DOHH2 (cell line): ENCODE data around the gene PCED1B.

ENCODE experiments used
- H3F3A ChIP-seq: fragments of 200-600 bp; sonication (generic), shearing (Covaris generic); 2 replicates; pipeline ENCODE4 v1.6.0; 2016; ENCODE audit warnings: antibody characterized with exemption, mild to moderate bottlenecking; ENCODE audit not compliant: control insufficient read depth, insufficient read depth
- H3K27ac ChIP-seq: fragments of 200-600 bp; sonication (generic); 2 replicates; pipeline ENCODE4 v1.5.1; 2014; ENCODE audit warnings: low read depth, mild to moderate bottlenecking, low read length, moderate library complexity
- H3K27me3 ChIP-seq: fragments of 200-600 bp; sonication (generic); 2 replicates; pipeline ENCODE4 v1.6.1; 2014; ENCODE audit warnings: mild to moderate bottlenecking, low read length, mixed read lengths; ENCODE audit not compliant: control insufficient read depth
- H3K36me3 ChIP-seq: fragments of 200-600 bp; sonication (generic); 2 replicates; pipeline ENCODE4 v1.6.1; 2014; ENCODE audit warnings: mild to moderate bottlenecking, low read length, moderate library complexity, mixed read lengths; ENCODE audit not compliant: control insufficient read depth
- H3K4me1 ChIP-seq: fragments of 200-600 bp; sonication (generic); 2 replicates; pipeline ENCODE4 v1.6.1; 2014; ENCODE audit warnings: mild to moderate bottlenecking, low read length, mixed read lengths; ENCODE audit not compliant: control insufficient read depth
- H3K4me2 ChIP-seq: fragments of 200-600 bp; sonication (generic); 2 replicates; pipeline ENCODE4 v1.6.0; 2014; ENCODE audit warnings: mild to moderate bottlenecking, low read length, moderate library complexity
- H3K4me3 ChIP-seq: fragments of 200-600 bp; sonication (generic); 2 replicates; pipeline ENCODE4 v1.5.1; 2014; ENCODE audit warnings: mild to moderate bottlenecking, low read length, mixed read lengths
- H3K79me2 ChIP-seq: fragments of 200-600 bp; sonication (generic); 2 replicates; pipeline ENCODE4 v1.6.1; 2014; ENCODE audit warnings: mild to moderate bottlenecking, low read length, mixed read lengths; ENCODE audit not compliant: control insufficient read depth
- H3K9me2 ChIP-seq: fragments of 200-600 bp; sonication (generic); replicated peaks from 2 replicates; pipeline ENCODE4 v1.6.1; 2014; ENCODE audit warnings: mild to moderate bottlenecking, low read length, mixed read lengths; ENCODE audit not compliant: control insufficient read depth
- H3K9me3 ChIP-seq: fragments of 200-600 bp; sonication (generic); 2 replicates; pipeline ENCODE4 v1.6.1; 2014; ENCODE audit warnings: antibody characterized with exemption, low read length, mixed read lengths; ENCODE audit not compliant: control insufficient read depth, insufficient read depth
- H4K20me1 ChIP-seq: fragments of 200-600 bp; sonication (generic); 2 replicates; pipeline ENCODE4 v1.6.0; 2014; ENCODE audit warnings: low read depth, mild to moderate bottlenecking, antibody characterized with exemption, low read length, moderate library complexity; ENCODE audit not compliant: control insufficient read depth, insufficient read depth
- EZH2phosphoT487 ChIP-seq: fragments of 200-600 bp; sonication (generic); IDR thresholded peaks from 2 replicates; pipeline ENCODE4 v1.6.1; 2017; ENCODE audit warnings: borderline replicate concordance, mild to moderate bottlenecking, antibody characterized with exemption, low read length, moderate library complexity, mixed read lengths
- TF ChIP-seq, protein P1 (sequence below): fragments of 200-600 bp; sonication (generic); IDR thresholded peaks from one replicate; pipeline ENCODE4 v1.5.1; 2014; ENCODE audit warnings: antibody characterized with exemption, mild to moderate bottlenecking, low read depth, low read length; ENCODE audit not compliant: poor library complexity, severe bottlenecking

The PCED1B gene

DNA sequence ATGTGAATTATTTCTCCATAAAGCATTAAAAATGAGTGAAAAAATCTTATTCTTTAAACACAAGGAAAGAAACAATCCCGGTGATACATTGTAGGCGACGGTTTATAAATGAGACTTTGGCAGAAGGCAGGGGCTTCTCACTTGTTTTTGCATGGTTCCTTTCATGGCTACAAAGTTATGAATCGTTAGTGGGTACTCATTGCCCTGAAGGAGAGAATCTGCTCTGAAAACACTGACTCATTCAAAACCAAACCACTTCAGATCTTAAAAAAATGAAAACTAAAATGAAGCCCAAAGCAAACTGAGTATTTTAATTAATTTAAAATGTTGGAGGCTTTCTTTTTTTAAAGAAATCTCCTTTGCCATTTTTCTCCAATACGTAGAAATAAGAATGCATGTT is 41.7 kb downstream of the PCED1B start:
- no peaks in the 10 kb centered on the region for H3K4me1 ChIP-seq
- TF ChIP-seq, protein P1, sequence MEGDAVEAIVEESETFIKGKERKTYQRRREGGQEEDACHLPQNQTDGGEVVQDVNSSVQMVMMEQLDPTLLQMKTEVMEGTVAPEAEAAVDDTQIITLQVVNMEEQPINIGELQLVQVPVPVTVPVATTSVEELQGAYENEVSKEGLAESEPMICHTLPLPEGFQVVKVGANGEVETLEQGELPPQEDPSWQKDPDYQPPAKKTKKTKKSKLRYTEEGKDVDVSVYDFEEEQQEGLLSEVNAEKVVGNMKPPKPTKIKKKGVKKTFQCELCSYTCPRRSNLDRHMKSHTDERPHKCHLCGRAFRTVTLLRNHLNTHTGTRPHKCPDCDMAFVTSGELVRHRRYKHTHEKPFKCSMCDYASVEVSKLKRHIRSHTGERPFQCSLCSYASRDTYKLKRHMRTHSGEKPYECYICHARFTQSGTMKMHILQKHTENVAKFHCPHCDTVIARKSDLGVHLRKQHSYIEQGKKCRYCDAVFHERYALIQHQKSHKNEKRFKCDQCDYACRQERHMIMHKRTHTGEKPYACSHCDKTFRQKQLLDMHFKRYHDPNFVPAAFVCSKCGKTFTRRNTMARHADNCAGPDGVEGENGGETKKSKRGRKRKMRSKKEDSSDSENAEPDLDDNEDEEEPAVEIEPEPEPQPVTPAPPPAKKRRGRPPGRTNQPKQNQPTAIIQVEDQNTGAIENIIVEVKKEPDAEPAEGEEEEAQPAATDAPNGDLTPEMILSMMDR: no peak
- TF ChIP-seq EZH2phosphoT487: no peak
- H3K79me2 ChIP-seq: no peaks in the 10 kb centered on the region
- H3K9me2 ChIP-seq: no peaks in the 10 kb centered on the region
- H3K27ac ChIP-seq: no peak overlapping the region
- no peaks in the 10 kb centered on the region for H4K20me1 ChIP-seq
- H3K4me3 ChIP-seq: no peak overlapping the region
- H3K36me3 ChIP-seq: no peaks in the 10 kb centered on the region
- no peaks in the 10 kb centered on the region for H3K9me3 ChIP-seq
- H3F3A ChIP-seq: no peaks in the 10 kb centered on the region
- no peak overlapping the region for H3K4me2 ChIP-seq
- H3K27me3 ChIP-seq: no peaks in the 10 kb centered on the region; the same call in 1 of the 2 replicates

DNA sequence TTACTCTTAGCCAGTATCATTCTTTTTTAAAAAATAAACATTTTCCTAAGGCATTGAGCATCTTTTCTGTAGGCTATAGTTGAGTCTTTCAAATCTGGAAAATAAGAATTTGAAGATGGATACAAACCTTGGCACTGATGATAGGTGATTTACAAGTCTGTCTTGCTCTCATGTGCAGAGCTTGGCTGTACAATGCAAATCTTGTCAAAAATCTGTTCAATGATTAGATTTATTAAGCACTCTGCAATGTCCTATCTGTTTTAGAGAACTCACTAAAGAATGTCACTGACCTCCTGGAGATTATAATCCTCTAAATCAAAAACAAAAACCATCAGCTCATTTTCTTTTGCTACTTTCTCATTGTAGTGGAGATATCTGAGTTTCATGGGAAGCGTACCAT is 43.2 kb downstream of the PCED1B start:
- H3K27ac ChIP-seq: no peak overlapping the region
- no peaks in the 10 kb centered on the region for H3K79me2 ChIP-seq
- no peaks in the 10 kb centered on the region for H3K36me3 ChIP-seq
- no peaks in the 10 kb centered on the region for H3K9me2 ChIP-seq
- no peaks in the 10 kb centered on the region for H3K9me3 ChIP-seq
- H3K4me1 ChIP-seq: no peaks in the 10 kb centered on the region
- no peak overlapping the region for H3K4me3 ChIP-seq
- no peaks in the 10 kb centered on the region for H4K20me1 ChIP-seq
- no peaks in the 10 kb centered on the region for H3F3A ChIP-seq
- H3K27me3 ChIP-seq: no peaks in the 10 kb centered on the region; the same call in 1 of the 2 replicates
- H3K4me2 ChIP-seq: no peak overlapping the region
- TF ChIP-seq, protein P1: no peak
- no peak for TF ChIP-seq EZH2phosphoT487

DNA sequence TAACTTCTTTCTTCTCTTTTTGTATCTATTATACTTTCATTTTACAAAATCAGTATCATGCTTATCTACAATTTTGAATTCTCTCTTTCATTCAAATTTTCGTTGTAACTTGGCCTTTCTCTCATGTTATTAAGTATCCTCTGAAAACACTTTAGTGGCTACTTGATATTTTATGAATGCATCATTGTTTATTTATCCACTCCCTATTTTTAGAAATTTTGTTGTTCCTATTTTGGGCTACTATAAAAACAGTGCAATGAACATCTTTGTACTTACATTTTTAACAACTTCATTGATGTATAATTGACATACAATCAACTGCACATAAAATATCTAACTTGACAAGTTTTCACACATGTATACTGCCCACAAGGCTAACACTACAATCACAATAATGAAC is 44.3 kb downstream of the PCED1B start:
- H3K27ac ChIP-seq: no peak overlapping the region
- H3K27me3 ChIP-seq: no peaks in the 10 kb centered on the region; the same call in 1 of the 2 replicates
- no peaks in the 10 kb centered on the region for H3K36me3 ChIP-seq
- no peaks in the 10 kb centered on the region for H3K9me2 ChIP-seq
- TF ChIP-seq, protein P1: no peak
- TF ChIP-seq EZH2phosphoT487: no peak
- H3K79me2 ChIP-seq: no peaks in the 10 kb centered on the region
- H3K4me1 ChIP-seq: no peaks in the 10 kb centered on the region
- no peak overlapping the region for H3K4me3 ChIP-seq
- H3F3A ChIP-seq: no peaks in the 10 kb centered on the region
- H4K20me1 ChIP-seq: no peaks in the 10 kb centered on the region
- no peak overlapping the region for H3K4me2 ChIP-seq
- H3K9me3 ChIP-seq: no peaks in the 10 kb centered on the region

DNA sequence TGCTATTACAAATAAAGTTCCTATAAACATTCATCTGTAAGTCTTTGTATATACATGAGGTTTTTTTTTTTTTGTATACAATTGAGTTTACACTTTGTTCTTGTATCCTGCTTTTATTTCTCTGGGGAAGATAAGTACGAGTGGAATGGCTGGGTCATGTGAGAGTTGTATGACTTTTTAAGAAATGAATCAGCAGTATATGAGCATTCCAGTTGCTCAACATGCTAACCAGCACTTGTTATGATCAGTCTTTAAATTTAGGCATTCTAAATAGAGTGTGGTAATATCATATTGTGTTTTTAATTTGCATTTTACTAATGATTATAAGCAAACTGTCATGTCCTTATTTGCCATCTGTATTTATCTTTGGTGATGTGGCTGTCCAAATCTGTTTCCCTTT is 45.0 kb downstream of the PCED1B start:
- Histone ChIP-seq H3K36me3 (no peaks in the 10 kb centered on the region), H3K4me3 (no peak overlapping the region), H3K4me2 (no peak overlapping the region), H3K9me3 (no peaks in the 10 kb centered on the region), H3K79me2 (no peaks in the 10 kb centered on the region), H3F3A (no peaks in the 10 kb centered on the region), H4K20me1 (no peaks in the 10 kb centered on the region), H3K4me1 (no peaks in the 10 kb centered on the region), H3K9me2 (no peaks in the 10 kb centered on the region), H3K27me3 (no peaks in the 10 kb centered on the region; the same call in 1 of the 2 replicates), H3K27ac (no peak overlapping the region)
- no peak for TF ChIP-seq EZH2phosphoT487
- TF ChIP-seq, protein P1: no peak
